ENCODE data around the gene PSENEN. TPM values are rescaled to one million over a fixed set of nuclear protein-coding genes. Genes with fewer than 3 reads are reported as not detected.

Gene PSENEN
- total and polyA plus RNA-seq, 9 of the 15 experiments (the other 6 are each of a cell fraction or from before 2014, with no cell fraction given) = 34.5 to 299 (median 61.1) TPM

GRCh38 chr19:35750167-35750566 is 4.7 kb downstream of the PSENEN start:
- CTCF ChIA-PET (ENCODE audit: low intra/inter-chr PET ratio) = no interaction called here
- no peak overlapping the region for H2AFZ ChIP-seq (ENCODE audit: low read depth, low read length)
- intact Hi-C loops (cut with micrococcal nuclease) = no loop called here
- H3K36me3 ChIP-seq (ENCODE audit: control insufficient read depth, insufficient read depth, low read length) = peaks cover 23% of the 10 kb centered on the region; the same call in 1 of the 3 replicates
- POLR2A ChIA-PET = interaction anchor here (1.3 kb wide), 1 partner anchor 15 kb away, joined by 4 read pairs; no protein-coding TSS in a partner anchor
- H3K27me3 ChIP-seq (ENCODE audit: control insufficient read depth in 2 of 2, insufficient read depth in 2 of 2, low read length in 2 of 2) = no peaks in the 10 kb centered on the region
- peaks cover 9 to 27% of the 10 kb centered on the region in 2 experiments; a peak in 4 of 5 replicates for H3K4me1 ChIP-seq (replicated peaks in 1 of 2; ENCODE audit: control insufficient read depth in 2 of 2, insufficient read depth in 2 of 2, low read length in 2 of 2)
- no peak overlapping the region for H3K4me3 ChIP-seq
- ATAC-seq (no peak), FAIRE-seq (no peak), DNase-seq (ENCODE audit: extremely low read depth in 1 of 4, low spot score in 3 of 4) (no peak)
- TF ChIP-seq E2F5 (CRISPR knock-in tag; IDR thresholded peaks at IDR 0.05) (no peak), MYNN (IDR thresholded peaks at IDR 0.05) (no peak), MYNN (CRISPR knock-in tag; IDR thresholded peaks at IDR 0.05) (no peak), ZNF655 (CRISPR knock-in tag; IDR thresholded peaks at IDR 0.05) (no peak), PYGO2 (tag; IDR thresholded peaks at IDR 0.05) (no peak), KLF10 (CRISPR knock-in tag; IDR thresholded peaks at IDR 0.05) (no peak), RERE (CRISPR knock-in tag; IDR thresholded peaks at IDR 0.05; ENCODE audit: borderline replicate concordance) (no peak)
- H4K20me1 ChIP-seq (replicated peaks; ENCODE audit: control insufficient read depth, insufficient read depth, low read length) = no peaks in the 10 kb centered on the region
- peaks cover 16% of the 10 kb centered on the region for H3K79me2 ChIP-seq (ENCODE audit: control insufficient read depth, insufficient read depth, low read length)
- no peak overlapping the region for H3K4me2 ChIP-seq (ENCODE audit: insufficient read depth, low read length)
- no peaks in the 10 kb centered on the region for H3K9me3 ChIP-seq (replicated peaks; ENCODE audit: control insufficient read depth, insufficient read depth, low read depth, low read length)
- 100% methylated on average over 1 of the region's 5 CpGs for WGBS (ENCODE audit: insufficient coverage, low coverage, missing lambda C conversion rate)
- peak overlapping the region in 1 of 2 experiments; percentile 81; a peak in 3 of 4 replicates for H3K9ac ChIP-seq (ENCODE audit: insufficient read depth in 1 of 2, low read depth in 2 of 2, low read length in 2 of 2)
- BruUV-seq (replicated peaks) = no TSS peak
- no peaks in the 10 kb centered on the region for H3K9me1 ChIP-seq (ENCODE audit: control insufficient read depth, insufficient read depth, low read length)
- in situ Hi-C loops (cut with MboI) = no loop called here
- H3K27ac ChIP-seq (ENCODE audit: extremely low read depth, low read depth, low read length) = no peak overlapping the region
